SU-DHL-6 (cell line): Measurements from ENCODE around the gene FDX1.
"Not testable (repeated sequence)": the region's sequence is repeated elsewhere in the genome, so short reads cannot be mapped to it uniquely, and the experiment has no call there.

Experiments
- H2AFZ ChIP-seq: fragments of 200-600 bp; sonication (generic); 2 replicates; pipeline ENCODE4 v1.6.1; 2014; ENCODE audit warnings: low read depth, mild to moderate bottlenecking, moderate library complexity, mixed read lengths, antibody characterized with exemption, low read length; ENCODE audit not compliant: severe bottlenecking
- H3F3A ChIP-seq: fragments of 200-600 bp; shearing (Covaris generic); 2 replicates; pipeline ENCODE4 v1.6.0; 2016; ENCODE audit warnings: antibody characterized with exemption, mild to moderate bottlenecking; ENCODE audit not compliant: insufficient read depth
- H3K27ac ChIP-seq: fragments of 200-600 bp; sonication (generic); 2 replicates; pipeline ENCODE4 v1.5.1; 2016; ENCODE audit warnings: low read depth, mild to moderate bottlenecking, low read length, moderate library complexity, mixed read lengths
- H3K27me3 ChIP-seq: fragments of 200-600 bp; sonication (generic), shearing (Covaris generic); 2 replicates; pipeline ENCODE4 v1.6.0; 2014; ENCODE audit warnings: mild to moderate bottlenecking, low read length
- H3K36me3 ChIP-seq: fragments of 200-600 bp; sonication (generic); 2 replicates; pipeline ENCODE4 v1.6.1; 2014; ENCODE audit warnings: mild to moderate bottlenecking, low read length, mixed read lengths
- H3K4me2 ChIP-seq: fragments of 300-600, 200-600 bp; shearing (Covaris generic), sonication (generic); 2 replicates; pipeline ENCODE4 v1.6.0; 2014; ENCODE audit warnings: low read length, low read depth, mild to moderate bottlenecking; ENCODE audit not compliant: poor library complexity, severe bottlenecking
- H3K4me3 ChIP-seq: fragments of 200-600 bp; sonication (generic); 2 replicates; pipeline ENCODE4 v1.5.1; 2014; ENCODE audit warnings: antibody characterized with exemption, low read length, mild to moderate bottlenecking, mixed read lengths; ENCODE audit not compliant: insufficient read depth, poor library complexity, severe bottlenecking
- H3K79me2 ChIP-seq: fragments of 200-600 bp; sonication (generic); 2 replicates; pipeline ENCODE4 v1.6.1; 2014; ENCODE audit warnings: mild to moderate bottlenecking, low read length, moderate library complexity; ENCODE audit not compliant: insufficient read depth
- H3K9ac ChIP-seq: fragments of 200-600 bp; sonication (generic); 2 replicates; pipeline ENCODE4 v1.7.0; 2014; ENCODE audit warnings: mild to moderate bottlenecking, low read length
- H3K9me2 ChIP-seq: fragments of 200-600 bp; sonication (generic); replicated peaks from 2 replicates; pipeline ENCODE4 v1.6.1; 2014; ENCODE audit warnings: low read length; ENCODE audit not compliant: insufficient read depth
- H3K9me3 ChIP-seq: fragments of 200-600 bp; sonication (generic); 2 replicates; pipeline ENCODE4 v1.6.1; 2014; ENCODE audit warnings: low read length, mixed read lengths; ENCODE audit not compliant: insufficient read depth
- H4K20me1 ChIP-seq: fragments of 200-600 bp; sonication (generic); 2 replicates; pipeline ENCODE4 v1.6.1; 2014; ENCODE audit warnings: low read depth, mild to moderate bottlenecking, antibody characterized with exemption, low read length, moderate library complexity, mixed read lengths
- EZH2phosphoT487 ChIP-seq: fragments of 200-600 bp; sonication (generic), shearing (Covaris generic); conservative IDR thresholded peaks from 2 replicates; pipeline ENCODE4 v1.6.1; 2018; ENCODE audit warnings: mild to moderate bottlenecking, antibody characterized with exemption, low read length, moderate library complexity, mixed read lengths
- TF ChIP-seq, protein P1 (sequence below): fragments of 200-600 bp; sonication (generic); IDR thresholded peaks from one replicate; pipeline ENCODE4 v1.5.1; 2017; ENCODE audit warnings: antibody characterized with exemption, mild to moderate bottlenecking, low read length, moderate library complexity; ENCODE audit not compliant: insufficient read depth, poor library complexity, severe bottlenecking

FDX1 gene

GRCh38 chr11:110429731-110430266 is at the start of gene FDX1:
TSS of gene FDX1 (plus strand) at chr11:110429948. CDS start at chr11:110430121, 173 bp downstream.
- H3K9me2 ChIP-seq: no peaks in the 10 kb centered on the region
- H3K4me3 ChIP-seq: peak within 1 kb of the TSS; percentile 73
- peak within 1 kb of the TSS; percentile 74 for H2AFZ ChIP-seq
- H3K9me3 ChIP-seq: no peaks in the 10 kb centered on the region
- H3F3A ChIP-seq: peaks cover 15% of the 10 kb centered on the region
- H3K36me3 ChIP-seq: no peaks in the 10 kb centered on the region
- TF ChIP-seq, protein P1, sequence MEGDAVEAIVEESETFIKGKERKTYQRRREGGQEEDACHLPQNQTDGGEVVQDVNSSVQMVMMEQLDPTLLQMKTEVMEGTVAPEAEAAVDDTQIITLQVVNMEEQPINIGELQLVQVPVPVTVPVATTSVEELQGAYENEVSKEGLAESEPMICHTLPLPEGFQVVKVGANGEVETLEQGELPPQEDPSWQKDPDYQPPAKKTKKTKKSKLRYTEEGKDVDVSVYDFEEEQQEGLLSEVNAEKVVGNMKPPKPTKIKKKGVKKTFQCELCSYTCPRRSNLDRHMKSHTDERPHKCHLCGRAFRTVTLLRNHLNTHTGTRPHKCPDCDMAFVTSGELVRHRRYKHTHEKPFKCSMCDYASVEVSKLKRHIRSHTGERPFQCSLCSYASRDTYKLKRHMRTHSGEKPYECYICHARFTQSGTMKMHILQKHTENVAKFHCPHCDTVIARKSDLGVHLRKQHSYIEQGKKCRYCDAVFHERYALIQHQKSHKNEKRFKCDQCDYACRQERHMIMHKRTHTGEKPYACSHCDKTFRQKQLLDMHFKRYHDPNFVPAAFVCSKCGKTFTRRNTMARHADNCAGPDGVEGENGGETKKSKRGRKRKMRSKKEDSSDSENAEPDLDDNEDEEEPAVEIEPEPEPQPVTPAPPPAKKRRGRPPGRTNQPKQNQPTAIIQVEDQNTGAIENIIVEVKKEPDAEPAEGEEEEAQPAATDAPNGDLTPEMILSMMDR: peak; percentile 32
- TF ChIP-seq EZH2phosphoT487: no peak
- H3K4me2 ChIP-seq: peak within 1 kb of the TSS; percentile 79
- H3K27ac ChIP-seq: peak within 1 kb of the TSS; percentile 81
- H3K27me3 ChIP-seq: no peaks in the 10 kb centered on the region
- peak within 1 kb of the TSS; percentile 97 for H3K9ac ChIP-seq
- peaks cover 45% of the 10 kb centered on the region for H3K79me2 ChIP-seq
- peaks cover 3% of the 10 kb centered on the region; the same call in 1 of the 2 replicates for H4K20me1 ChIP-seq

GRCh38 chr11:110380836-110381622 is 48.7 kb upstream of the FDX1 start:
- Histone ChIP-seq H3K9me3 (no peaks in the 10 kb centered on the region), H3K9me2 (no peaks in the 10 kb centered on the region), H3K9ac (no peak overlapping the region), H3F3A (no peaks in the 10 kb centered on the region), H4K20me1 (no peaks in the 10 kb centered on the region), H3K4me2 (no peak overlapping the region), H2AFZ (no peak overlapping the region), H3K36me3 (no peaks in the 10 kb centered on the region), H3K27me3 (no peaks in the 10 kb centered on the region), H3K27ac (no peak overlapping the region), H3K4me3 (no peak overlapping the region), H3K79me2 (no peaks in the 10 kb centered on the region)
- TF ChIP-seq EZH2phosphoT487: no peak
- TF ChIP-seq, protein P1: no peak

DNA sequence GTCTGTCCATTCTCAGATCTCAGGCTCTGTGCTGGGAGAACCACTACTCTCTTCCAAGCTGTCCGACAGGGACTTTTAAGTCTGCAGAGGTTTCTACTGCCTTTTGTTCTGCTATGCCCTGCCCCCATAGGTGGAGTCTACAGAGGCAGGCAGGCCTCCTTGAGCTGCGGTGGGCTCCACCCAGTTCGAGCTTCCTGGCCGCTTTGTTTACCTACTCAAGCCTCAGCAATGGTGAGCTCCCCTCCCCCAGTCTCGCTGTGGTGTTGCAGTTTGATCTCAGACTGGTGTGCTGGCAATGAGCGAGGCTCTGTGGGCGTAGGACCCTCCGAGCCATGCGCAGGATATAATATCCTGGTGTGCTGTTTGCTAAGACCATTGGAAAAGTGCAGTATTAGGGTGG is 41.5 kb upstream of the FDX1 start:
- not testable (repeated sequence) for H3K9ac ChIP-seq, H3K4me3 ChIP-seq, H3K9me3 ChIP-seq, H3K79me2 ChIP-seq, H3K36me3 ChIP-seq, H3K9me2 ChIP-seq, H3K4me2 ChIP-seq, H4K20me1 ChIP-seq, H3K27ac ChIP-seq, H3F3A ChIP-seq, H2AFZ ChIP-seq, H3K27me3 ChIP-seq

- Histone ChIP-seq H3K4me2 (no peak overlapping the region), H3K9me3 (no peaks in the 10 kb centered on the region), H4K20me1 (no peaks in the 10 kb centered on the region), H3K9ac (no peak overlapping the region), H3K79me2 (no peaks in the 10 kb centered on the region), H3F3A (no peaks in the 10 kb centered on the region), H3K4me3 (no peak overlapping the region), H3K27me3 (no peaks in the 10 kb centered on the region), H2AFZ (no peak overlapping the region), H3K9me2 (no peaks in the 10 kb centered on the region), H3K36me3 (no peaks in the 10 kb centered on the region), H3K27ac (no peak overlapping the region)
- TF ChIP-seq EZH2phosphoT487: no peak
- TF ChIP-seq, protein P1: no peak
Observed at GRCh38 chr11:110389965-110390364, 39.8 kb upstream of the FDX1 start.
